ENCODE data around the gene AMBN.

Gene AMBN

DNA sequence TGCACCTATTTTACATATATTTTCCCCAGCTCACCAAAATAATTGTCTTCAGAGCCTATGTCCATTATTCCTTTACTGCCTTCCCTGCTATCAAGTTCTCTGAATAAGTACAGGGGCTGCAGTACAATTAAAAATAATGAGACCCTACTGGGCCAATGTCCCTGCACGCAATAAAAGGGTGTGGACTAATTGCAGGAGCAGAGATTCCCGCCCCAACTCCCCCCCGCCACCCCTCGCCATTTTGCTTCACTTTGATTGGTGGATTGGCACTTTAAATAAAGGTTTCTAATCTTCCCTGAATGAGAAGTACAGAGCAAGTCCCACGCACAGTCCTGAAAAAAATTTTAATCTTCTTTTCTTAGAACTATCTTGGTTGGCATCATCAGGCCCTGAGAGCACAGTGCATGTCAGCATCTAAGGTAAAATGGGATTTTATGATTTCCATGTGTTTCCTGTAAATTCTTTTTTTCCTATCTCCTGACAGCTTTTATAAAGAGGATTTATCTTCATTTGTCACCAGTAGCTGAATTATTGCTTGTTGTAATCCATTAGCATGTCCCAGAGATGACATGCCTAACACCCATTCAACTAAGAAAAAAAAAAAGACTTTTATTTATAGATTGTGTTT, at the start of gene AMBN:
Gene AMBN (plus strand): TSS at position 302 of the 628 bp plus-strand sequence. CDS start 103 bp downstream, at position 405.
- DNase-seq (ENCODE audit: low read depth): no peak
- no peak for TF ChIP-seq CTCF (conservative IDR thresholded peaks at IDR 0.05; ENCODE audit: low read length)
- H3K4me3 ChIP-seq (ENCODE audit: low read length): no peak within 1 kb of the TSS

DNA sequence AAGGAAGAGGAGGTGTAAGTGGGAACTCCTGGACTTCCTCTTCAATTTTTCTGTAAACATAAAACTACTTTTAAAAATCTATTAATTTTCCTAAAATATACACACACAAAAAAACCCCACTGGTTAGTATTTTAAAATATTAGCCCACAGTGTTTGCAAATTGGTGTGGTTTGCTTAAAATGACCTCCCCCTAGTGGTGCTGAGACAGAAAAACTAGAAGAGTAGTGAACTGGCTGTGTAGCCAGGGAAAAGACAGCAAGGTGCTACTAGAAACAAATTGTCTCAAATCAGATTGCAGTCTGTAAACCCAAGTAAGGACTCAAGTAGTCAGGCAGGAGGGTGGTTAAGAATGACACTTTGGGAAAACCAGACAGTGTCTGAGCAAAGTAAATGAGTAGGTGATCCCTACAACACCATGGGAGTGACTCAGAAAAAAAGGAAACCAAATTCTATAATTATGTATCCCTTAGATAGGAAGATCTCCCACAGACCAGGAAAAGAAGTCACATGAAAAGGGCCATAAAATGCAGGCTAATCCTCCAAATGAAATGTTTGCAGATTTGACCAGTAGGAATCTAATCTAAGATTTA, 47.7 kb upstream of the AMBN start:
- H3K4me3 ChIP-seq (ENCODE audit: low read length): no peak overlapping the region
- peak; percentile 59 for TF ChIP-seq CTCF (conservative IDR thresholded peaks at IDR 0.05; ENCODE audit: low read length)
- DNase-seq (ENCODE audit: low read depth): peak; percentile 14

GRCh38 chr4:70556856-70557255, 35.2 kb upstream of the AMBN start:
- H3K4me3 ChIP-seq (ENCODE audit: low read length): no peak overlapping the region
- peak; percentile 4 for DNase-seq (ENCODE audit: low read depth)
- TF ChIP-seq CTCF (conservative IDR thresholded peaks at IDR 0.05; ENCODE audit: low read length): no peak

DNA sequence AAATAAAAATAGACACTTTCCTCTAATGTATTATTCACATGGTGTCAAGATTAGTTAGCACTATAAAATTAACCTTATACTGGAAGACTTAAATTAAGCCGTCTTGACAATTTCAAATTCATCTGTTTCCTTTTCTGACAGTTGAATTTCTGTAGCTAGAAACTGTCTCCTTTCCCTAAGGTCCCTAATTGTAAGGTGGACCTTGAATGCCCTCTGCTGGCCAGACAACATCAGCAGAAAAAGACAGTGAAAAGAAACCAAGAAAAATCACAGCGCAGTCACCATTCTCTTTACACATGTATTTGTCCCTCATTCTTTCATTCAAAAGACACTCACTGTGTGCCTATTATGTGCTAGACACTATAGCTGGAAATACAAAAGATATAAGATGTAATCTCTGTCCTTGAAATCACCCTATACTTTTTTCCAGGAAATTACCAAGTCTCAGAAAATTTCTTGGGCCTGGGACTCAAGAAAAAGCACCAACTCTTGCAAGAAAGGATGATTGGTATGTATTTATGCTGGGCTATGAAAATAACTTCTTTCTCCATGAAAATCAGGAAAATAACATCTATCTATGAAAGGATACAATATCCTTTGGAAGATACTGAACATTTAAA, 32.7 kb upstream of the AMBN start:
- peak; percentile 40 for DNase-seq (ENCODE audit: low read depth)
- no peak overlapping the region for H3K4me3 ChIP-seq (ENCODE audit: low read length)
- peak; percentile 89 for TF ChIP-seq CTCF (conservative IDR thresholded peaks at IDR 0.05; ENCODE audit: low read length)

DNA sequence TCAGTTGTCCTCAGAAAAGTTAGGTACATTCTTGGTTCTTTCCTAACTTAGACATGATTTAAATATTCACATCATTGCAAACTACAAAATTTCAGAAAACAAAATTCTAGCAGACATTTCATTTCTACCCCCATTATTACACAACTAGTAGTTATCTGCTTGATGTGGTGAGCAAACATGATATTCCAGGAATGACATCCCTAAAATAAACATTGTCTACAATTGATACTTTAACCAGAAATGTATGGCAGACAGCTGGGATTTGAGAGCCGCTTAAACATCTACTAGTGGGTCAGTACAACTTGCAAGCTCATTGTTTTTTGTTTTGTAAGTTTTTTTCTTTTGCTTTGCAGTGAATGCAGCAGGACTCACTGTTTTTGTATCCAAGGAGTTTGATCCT, 32.1 kb upstream of the AMBN start:
- DNase-seq (ENCODE audit: low read depth): no peak
- H3K4me3 ChIP-seq (ENCODE audit: low read length): no peak overlapping the region
- TF ChIP-seq CTCF (conservative IDR thresholded peaks at IDR 0.05; ENCODE audit: low read length): no peak

- no peak for DNase-seq (ENCODE audit: low read depth)
- TF ChIP-seq CTCF (conservative IDR thresholded peaks at IDR 0.05; ENCODE audit: low read length): no peak
- H3K4me3 ChIP-seq (ENCODE audit: low read length): no peak overlapping the region
Observed at GRCh38 chr4:70564033-70564432, 28.0 kb upstream of the AMBN start.

GRCh38 chr4:70570796-70571195, 21.3 kb upstream of the AMBN start:
- no peak for DNase-seq (ENCODE audit: low read depth)
- no peak overlapping the region for H3K4me3 ChIP-seq (ENCODE audit: low read length)
- no peak for TF ChIP-seq CTCF (conservative IDR thresholded peaks at IDR 0.05; ENCODE audit: low read length)
